Retinal pigment epithelial cell (primary cell): ENCODE data around the gene NEK9.

Experiments
- DNase-seq: peaks from one replicate; pipeline ENCODE4 v3.0.0-alpha.2; 2010; ENCODE audit warnings: low read depth
- H3K4me3 ChIP-seq: 2 replicates; pipeline ENCODE4 v1.5.1; 2011; ENCODE audit warnings: mild to moderate bottlenecking, low read length, control low read depth, moderate library complexity
- CTCF ChIP-seq: conservative IDR thresholded peaks from 2 replicates; pipeline ENCODE4 v1.5.1; 2011; ENCODE audit warnings: low read depth, low read length, control low read depth, inconsistent platforms

NEK9 gene

GRCh38 chr14:75083271-75083670 is 43.6 kb downstream of the NEK9 start:
- DNase-seq = no peak
- no peak for TF ChIP-seq CTCF
- no peak overlapping the region for H3K4me3 ChIP-seq

- no peak for TF ChIP-seq CTCF
- no peak for DNase-seq
- no peak overlapping the region for H3K4me3 ChIP-seq
These were observed 45.1 kb downstream of the NEK9 start for GRCh38 chr14:75081660-75082229.

- H3K4me3 ChIP-seq = no peak overlapping the region
- no peak for DNase-seq
- no peak for TF ChIP-seq CTCF
These were observed 47.3 kb downstream of the NEK9 start for GRCh38 chr14:75079521-75079920.

- no peak overlapping the region for H3K4me3 ChIP-seq
- TF ChIP-seq CTCF = no peak
- DNase-seq = no peak
These were observed 49.1 kb downstream of the NEK9 start for GRCh38 chr14:75077794-75078193.

- H3K4me3 ChIP-seq = no peak overlapping the region
- DNase-seq = no peak
- no peak for TF ChIP-seq CTCF
These were observed 56.5 kb downstream of the NEK9 start for GRCh38 chr14:75070383-75070782.

GRCh38 chr14:75069811-75070145 is 57.1 kb downstream of the NEK9 start:
- TF ChIP-seq CTCF = no peak
- H3K4me3 ChIP-seq = peak overlapping the region; percentile 66
- DNase-seq = no peak

- no peak for TF ChIP-seq CTCF
- DNase-seq = peak; percentile 61
- H3K4me3 ChIP-seq = peak within 1 kb of the TSS; percentile 66
These were observed 57.6 kb downstream of the NEK9 start, which contains the start of gene ZC2HC1C for GRCh38 chr14:75069121-75069810. ZC2HC1C (plus strand) TSS chr14:75069641; CDS start chr14:75070574, 933 bp downstream.
